Measurements from ENCODE around the gene ATP8A2.
"Not testable (repeated sequence)": the region's sequence is repeated elsewhere in the genome, so short reads cannot be mapped to it uniquely, and the experiment has no call there.

The ATP8A2 gene
- 0.94 to 1.2 reads per million in 2 donors for total RNA-seq

GRCh38 chr13:25371875-25372283, at the start of gene ATP8A2:
TSS of gene ATP8A2 (plus strand) at chr13:25371974. CDS start at chr13:25372213, 239 bp downstream.
- no peak for DNase-seq

- DNase-seq: no peak
These were observed 47.7 kb upstream of the ATP8A2 start for GRCh38 chr13:25324100-25324499.

- DNase-seq: no peak
These were observed 42.1 kb upstream of the ATP8A2 start for GRCh38 chr13:25329706-25330105.

GRCh38 chr13:25330541-25330940, 41.2 kb upstream of the ATP8A2 start:
- DNase-seq: no peak

GRCh38 chr13:25335856-25336255, 35.9 kb upstream of the ATP8A2 start:
- no peak for DNase-seq

- DNase-seq: no peak
These were observed 26.2 kb upstream of the ATP8A2 start for GRCh38 chr13:25345576-25345975.

GRCh38 chr13:25347151-25347550, 24.6 kb upstream of the ATP8A2 start:
- DNase-seq: peak in 1 of 5 experiments; percentile 3

GRCh38 chr13:25351404-25351803, 20.4 kb upstream of the ATP8A2 start:
- no peak for DNase-seq

- no peak for DNase-seq
These were observed 19.5 kb upstream of the ATP8A2 start for GRCh38 chr13:25352230-25352629.

- DNase-seq: no peak
These were observed 19.0 kb upstream of the ATP8A2 start for GRCh38 chr13:25352806-25353205.

- no peak for DNase-seq
These were observed 18.4 kb upstream of the ATP8A2 start for GRCh38 chr13:25353344-25353743.

GRCh38 chr13:25354377-25354776, 17.4 kb upstream of the ATP8A2 start:
- DNase-seq: no peak

- not testable (repeated sequence) for DNase-seq
These were observed 11.3 kb upstream of the ATP8A2 start for GRCh38 chr13:25360443-25360842.

GRCh38 chr13:25365720-25366235, 6.0 kb upstream of the ATP8A2 start:
- no peak for DNase-seq

GRCh38 chr13:25371158-25371874, 458 bp upstream of the ATP8A2 start:
- DNase-seq: no peak

GRCh38 chr13:25372284-25373081, 709 bp downstream of the ATP8A2 start:
- peak in 1 of 5 experiments; percentile 10 for DNase-seq

GRCh38 chr13:25375727-25376358, 4.1 kb downstream of the ATP8A2 start:
- DNase-seq: peak in 1 of 5 experiments; percentile 30

- no peak for DNase-seq
These were observed 5.6 kb downstream of the ATP8A2 start for GRCh38 chr13:25377244-25377962.

- no peak for DNase-seq
These were observed 6.8 kb downstream of the ATP8A2 start for GRCh38 chr13:25378528-25378927.

GRCh38 chr13:25379011-25379410, 7.2 kb downstream of the ATP8A2 start:
- no peak for DNase-seq

- DNase-seq: no peak
These were observed 8.3 kb downstream of the ATP8A2 start for GRCh38 chr13:25380082-25380481.

- no peak for DNase-seq
These were observed 9.1 kb downstream of the ATP8A2 start for GRCh38 chr13:25380741-25381324.
